GM20000 (cell line): ENCODE measurements around the gene PCNX3.
A peak's percentile ranks its signal among the peaks of the same experiment; 100 is the strongest.

Source experiments
- DNase-seq: peaks from one replicate; pipeline ENCODE4 v3.0.0; 2012; ENCODE audit warnings: low spot score
- TF ChIP-seq, protein P1 (sequence below): IDR thresholded peaks from 2 replicates; pipeline ENCODE4 v1.5.1; 2012; ENCODE audit warnings: mild to moderate bottlenecking, control low read depth; ENCODE audit errors: extremely low read depth, missing control alignments

Gene PCNX3

DNA sequence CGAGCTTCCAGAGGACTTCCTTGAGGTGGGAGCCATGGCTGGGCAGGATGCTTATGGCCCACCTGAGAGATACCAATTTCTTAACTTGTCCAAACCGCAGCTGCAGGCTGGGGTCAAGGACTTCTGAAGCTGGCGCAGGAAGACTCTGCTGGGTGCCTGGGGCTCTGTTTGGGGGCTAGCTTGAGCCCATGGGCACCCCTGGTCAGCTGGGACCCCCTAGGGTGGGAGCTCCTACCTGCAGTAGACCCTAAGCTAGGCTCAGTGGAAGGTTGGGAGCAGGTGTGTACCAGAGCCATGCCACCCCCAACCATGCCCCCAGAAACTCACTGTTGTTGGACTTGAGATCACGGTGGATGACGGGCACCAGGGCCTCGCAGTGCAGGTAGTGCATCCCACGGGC, 2.9 kb upstream of the PCNX3 start:
- TF ChIP-seq, protein P1, sequence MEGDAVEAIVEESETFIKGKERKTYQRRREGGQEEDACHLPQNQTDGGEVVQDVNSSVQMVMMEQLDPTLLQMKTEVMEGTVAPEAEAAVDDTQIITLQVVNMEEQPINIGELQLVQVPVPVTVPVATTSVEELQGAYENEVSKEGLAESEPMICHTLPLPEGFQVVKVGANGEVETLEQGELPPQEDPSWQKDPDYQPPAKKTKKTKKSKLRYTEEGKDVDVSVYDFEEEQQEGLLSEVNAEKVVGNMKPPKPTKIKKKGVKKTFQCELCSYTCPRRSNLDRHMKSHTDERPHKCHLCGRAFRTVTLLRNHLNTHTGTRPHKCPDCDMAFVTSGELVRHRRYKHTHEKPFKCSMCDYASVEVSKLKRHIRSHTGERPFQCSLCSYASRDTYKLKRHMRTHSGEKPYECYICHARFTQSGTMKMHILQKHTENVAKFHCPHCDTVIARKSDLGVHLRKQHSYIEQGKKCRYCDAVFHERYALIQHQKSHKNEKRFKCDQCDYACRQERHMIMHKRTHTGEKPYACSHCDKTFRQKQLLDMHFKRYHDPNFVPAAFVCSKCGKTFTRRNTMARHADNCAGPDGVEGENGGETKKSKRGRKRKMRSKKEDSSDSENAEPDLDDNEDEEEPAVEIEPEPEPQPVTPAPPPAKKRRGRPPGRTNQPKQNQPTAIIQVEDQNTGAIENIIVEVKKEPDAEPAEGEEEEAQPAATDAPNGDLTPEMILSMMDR = no peak
- DNase-seq = no peak

DNA sequence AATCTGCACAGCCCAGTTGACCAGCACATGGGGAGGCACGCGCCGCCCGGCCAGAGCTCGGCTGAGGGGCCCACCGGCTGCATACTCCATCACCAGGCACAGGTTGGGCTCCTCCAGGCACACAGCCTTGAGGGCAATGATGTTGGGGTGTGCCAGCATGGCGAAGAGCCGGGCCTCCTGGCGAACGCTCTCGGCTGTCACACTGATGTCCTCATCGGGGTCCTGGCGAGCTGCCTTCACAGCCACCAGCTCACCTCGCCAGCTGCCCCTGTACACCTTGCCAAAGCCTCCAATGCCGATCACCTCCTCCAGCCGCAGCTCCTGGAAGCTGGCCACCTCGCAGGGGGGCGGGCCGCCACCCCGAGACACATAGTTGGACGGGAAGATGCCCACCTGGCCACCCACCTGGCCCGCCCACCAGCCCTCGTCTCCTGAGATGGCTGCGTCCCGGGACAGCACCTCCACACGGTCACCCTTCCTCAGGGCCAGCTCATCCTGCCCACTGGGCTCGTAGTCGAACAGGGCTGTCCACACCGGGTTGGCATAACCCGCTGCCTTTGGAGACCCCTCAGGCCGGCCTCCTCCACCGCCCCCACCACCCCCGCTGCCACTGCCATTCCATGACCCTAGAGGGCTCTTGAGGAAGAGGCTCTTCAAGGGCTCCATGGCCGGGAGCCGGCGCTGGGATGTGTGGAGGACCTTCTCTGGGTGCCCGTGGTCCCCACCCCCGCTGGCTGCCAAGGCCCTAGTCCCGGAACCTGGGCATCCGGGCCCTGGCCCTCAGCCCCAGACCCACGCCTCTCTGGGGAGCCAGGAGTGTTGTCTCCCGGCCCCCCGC, 2.3 kb upstream of the PCNX3 start:
- no peak for DNase-seq
- TF ChIP-seq, protein P1 = no peak

DNA sequence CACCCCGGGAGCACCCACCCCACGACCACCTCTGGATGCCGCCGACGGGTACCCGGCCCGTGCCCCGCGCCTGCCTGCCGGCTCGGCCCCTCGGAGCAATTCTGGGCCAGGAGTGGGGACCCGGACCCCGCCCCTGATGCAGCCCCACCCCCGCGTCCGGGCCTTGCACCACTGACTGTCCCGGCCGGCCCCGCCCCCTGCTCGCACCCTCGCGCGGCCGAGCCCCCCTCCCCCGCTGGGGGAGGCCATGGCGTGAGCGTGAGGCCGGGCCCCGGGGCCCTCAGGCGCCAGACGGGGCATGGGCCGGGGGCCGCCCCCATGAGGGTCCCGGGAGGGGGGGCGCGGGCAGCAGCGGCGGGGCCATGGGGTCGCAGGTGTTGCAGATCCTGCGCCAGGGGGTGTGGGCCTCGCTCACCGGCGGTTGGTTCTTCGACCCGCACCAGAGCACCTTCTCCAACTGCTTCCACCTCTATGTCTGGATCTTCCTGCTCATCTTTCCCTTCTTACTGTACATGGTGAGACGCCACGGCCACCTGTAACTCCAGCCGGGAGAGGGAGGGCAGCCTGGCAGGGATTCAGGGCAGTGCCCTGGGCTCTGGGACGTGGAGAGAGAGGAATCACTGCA, 486 bp downstream of the PCNX3 start:
- DNase-seq = peak; percentile 87
- TF ChIP-seq, protein P1 = no peak

DNA sequence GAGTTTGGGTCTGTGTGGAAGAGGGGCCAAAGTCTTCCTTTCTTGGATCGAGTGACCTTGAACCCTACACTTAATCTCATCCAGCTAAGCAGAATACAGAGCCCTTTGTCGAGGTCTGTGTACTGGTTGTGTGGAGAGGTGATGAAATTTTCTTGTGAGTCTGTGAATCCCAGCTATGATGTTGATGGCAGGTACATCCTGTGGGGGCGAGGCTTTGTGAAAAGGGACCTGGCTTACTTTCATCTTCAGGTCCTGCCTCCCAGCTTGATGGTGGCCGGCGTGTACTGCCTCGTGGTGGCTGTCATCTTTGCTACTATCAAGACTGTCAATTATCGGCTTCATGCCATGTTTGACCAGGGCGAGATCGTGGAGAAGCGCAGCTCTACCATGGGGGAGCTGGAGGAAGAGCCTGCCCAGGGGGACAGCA, 1.0 kb downstream of the PCNX3 start:
- DNase-seq = no peak
- TF ChIP-seq, protein P1 = no peak

DNA sequence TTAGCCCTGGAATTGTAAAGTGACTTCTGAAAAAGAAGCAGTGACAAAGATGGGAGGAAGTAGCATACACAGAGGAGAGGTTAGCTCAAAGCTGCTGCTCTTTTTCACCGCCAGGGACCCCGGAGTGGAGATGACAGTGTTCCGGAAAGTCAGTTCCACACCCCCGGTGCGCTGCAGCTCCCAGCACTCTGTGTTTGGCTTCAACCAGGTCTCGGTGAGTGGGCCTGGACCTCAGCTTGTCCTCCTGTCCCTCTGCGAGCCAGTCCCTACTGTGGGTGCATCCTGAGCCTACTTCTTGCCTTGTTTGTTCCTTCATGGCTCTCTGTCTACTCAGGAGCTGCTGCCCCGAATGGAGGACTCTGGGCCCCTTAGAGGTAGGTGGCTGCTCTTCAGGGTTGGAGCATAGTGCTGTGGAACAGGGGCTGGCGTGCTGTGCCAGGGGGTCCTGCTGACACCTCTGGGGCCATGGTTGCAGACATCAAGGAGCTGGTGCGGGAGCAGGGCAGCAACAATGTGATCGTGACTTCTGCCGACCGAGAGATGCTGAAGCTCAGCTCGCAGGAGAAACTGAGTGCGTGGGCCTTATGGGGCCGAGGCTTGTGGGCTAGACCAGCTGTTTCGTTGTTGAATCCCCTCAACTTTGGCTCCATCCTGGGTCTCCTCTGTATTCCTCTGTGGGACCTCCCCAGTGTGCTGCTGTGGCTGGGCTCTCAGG, 1.7 kb downstream of the PCNX3 start:
- TF ChIP-seq, protein P1 = no peak
- no peak for DNase-seq

DNA sequence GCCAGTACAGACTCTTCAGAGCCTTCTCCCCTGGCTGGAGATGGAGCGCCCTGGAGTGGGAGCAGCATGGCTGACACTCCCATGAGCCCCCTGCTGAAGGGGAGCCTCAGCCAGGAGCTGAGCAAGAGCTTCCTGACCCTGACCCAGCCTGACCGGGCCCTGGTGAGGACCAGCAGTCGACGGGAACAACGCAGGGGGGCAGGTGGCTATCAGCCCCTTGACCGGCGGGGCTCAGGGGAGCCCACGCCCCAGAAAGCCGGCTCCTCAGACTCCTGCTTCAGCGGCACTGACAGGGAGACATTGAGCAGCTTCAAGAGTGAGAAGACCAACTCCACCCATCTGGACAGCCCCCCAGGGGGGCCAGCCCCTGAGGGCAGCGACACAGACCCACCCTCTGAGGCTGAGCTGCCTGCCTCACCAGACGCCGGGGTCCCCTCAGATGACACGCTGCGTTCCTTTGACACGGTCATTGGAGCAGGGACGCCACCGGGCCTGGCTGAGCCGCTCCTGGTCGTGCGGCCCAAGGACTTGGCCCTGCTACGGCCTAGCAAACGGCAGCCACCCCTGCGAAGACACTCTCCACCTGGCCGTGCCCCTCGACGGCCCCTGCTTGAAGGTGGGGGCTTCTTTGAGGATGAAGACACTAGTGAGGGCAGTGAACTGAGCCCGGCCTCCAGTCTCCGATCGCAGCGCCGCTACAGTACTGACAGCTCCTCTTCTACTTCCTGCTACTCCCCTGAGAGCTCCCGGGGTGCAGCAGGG, 2.6 kb downstream of the PCNX3 start:
- TF ChIP-seq, protein P1 = no peak
- no peak for DNase-seq

DNA sequence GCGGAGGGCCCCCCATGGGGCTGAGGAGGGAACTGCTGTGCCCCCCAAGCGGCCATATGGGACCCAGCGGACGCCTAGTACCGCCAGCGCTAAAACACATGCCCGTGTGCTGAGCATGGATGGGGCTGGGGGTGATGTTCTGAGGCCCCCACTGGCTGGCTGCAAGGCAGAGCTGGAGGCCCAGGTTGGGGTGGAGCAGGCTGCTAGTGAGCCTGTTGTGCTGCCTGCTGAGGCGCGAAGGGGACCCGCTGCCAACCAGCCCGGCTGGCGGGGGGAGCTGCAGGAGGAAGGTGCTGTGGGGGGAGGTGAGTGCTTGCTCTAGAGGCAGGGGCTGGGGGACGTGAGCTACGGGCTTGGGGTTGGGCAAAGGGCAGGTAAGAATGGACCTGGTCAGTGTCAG, 3.2 kb downstream of the PCNX3 start:
- TF ChIP-seq, protein P1 = no peak
- DNase-seq = no peak
